ENCODE measurements around the gene GCNT1. TPM values are rescaled to one million over a fixed set of nuclear protein-coding genes. Genes with fewer than 3 reads are reported as not detected.

Gene GCNT1
- total RNA-seq, 4 donors from 2014 or later = 3.7 to 12.1 (median 6.0) TPM

DNA sequence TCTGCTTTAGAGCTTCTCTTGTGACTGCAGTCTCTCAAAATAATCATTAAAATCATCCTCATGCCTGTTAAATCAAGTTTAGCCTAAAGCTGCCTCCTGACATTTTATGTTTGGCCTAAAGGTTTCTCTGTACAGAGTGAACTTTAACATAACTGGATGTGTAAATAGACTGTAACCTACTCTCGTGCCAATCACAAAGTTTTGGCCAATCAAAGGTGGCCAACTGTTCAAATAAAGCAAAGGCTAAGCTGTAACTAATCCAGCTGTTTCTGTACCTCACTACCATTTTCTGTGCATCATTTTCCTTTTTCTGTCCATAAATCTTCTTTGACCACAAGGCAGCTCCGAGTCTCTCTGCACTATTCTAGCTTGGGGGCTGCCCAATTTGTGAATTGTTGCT, 86.2 kb downstream of the GCNT1 start:
- TF ChIP-seq, protein P1, sequence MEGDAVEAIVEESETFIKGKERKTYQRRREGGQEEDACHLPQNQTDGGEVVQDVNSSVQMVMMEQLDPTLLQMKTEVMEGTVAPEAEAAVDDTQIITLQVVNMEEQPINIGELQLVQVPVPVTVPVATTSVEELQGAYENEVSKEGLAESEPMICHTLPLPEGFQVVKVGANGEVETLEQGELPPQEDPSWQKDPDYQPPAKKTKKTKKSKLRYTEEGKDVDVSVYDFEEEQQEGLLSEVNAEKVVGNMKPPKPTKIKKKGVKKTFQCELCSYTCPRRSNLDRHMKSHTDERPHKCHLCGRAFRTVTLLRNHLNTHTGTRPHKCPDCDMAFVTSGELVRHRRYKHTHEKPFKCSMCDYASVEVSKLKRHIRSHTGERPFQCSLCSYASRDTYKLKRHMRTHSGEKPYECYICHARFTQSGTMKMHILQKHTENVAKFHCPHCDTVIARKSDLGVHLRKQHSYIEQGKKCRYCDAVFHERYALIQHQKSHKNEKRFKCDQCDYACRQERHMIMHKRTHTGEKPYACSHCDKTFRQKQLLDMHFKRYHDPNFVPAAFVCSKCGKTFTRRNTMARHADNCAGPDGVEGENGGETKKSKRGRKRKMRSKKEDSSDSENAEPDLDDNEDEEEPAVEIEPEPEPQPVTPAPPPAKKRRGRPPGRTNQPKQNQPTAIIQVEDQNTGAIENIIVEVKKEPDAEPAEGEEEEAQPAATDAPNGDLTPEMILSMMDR (IDR thresholded peaks at IDR 0.05) = no peak
- no peak for TF ChIP-seq POLR2A (IDR thresholded peaks at IDR 0.05)
- DNase-seq (ENCODE audit: low spot score in 2 of 2) = no peak
- H3K4me3 ChIP-seq (ENCODE audit: low read depth, poor library complexity, severe bottlenecking) = no peak overlapping the region
- 58 to 65% methylated on average over 2 of the region's 2 CpGs for WGBS, 2 donors
- intact Hi-C loops (cut with DNase I; ENCODE audit: low total_unique reads) = no loop called here

DNA sequence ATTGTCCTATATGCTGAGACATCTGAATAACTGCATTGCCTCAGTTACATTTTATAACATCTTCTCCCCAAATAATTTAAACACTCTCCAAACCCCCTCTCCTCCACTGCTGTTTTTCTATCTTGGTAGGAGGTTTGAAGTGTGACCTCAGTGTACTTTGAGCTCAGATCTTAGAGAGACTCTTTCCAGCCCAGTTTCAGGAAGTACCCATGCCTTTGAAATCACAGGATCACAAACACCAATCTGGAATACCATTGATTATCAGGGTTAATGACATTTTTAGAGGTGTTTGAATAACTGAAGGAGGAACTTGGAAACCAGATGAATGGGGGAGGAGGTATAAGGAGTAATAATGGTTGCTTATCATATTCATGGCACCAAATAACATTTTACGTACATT, 93.2 kb downstream of the GCNT1 start:
- no peak for DNase-seq (ENCODE audit: low spot score in 2 of 2)
- TF ChIP-seq, protein P1 (IDR thresholded peaks at IDR 0.05) = no peak
- TF ChIP-seq POLR2A (IDR thresholded peaks at IDR 0.05) = no peak
- H3K4me3 ChIP-seq (ENCODE audit: low read depth, poor library complexity, severe bottlenecking) = no peak overlapping the region
- intact Hi-C loops (cut with DNase I; ENCODE audit: low total_unique reads) = no loop called here
- WGBS, 2 donors = 96 to 98% methylated on average over 1 of the region's 1 CpG

DNA sequence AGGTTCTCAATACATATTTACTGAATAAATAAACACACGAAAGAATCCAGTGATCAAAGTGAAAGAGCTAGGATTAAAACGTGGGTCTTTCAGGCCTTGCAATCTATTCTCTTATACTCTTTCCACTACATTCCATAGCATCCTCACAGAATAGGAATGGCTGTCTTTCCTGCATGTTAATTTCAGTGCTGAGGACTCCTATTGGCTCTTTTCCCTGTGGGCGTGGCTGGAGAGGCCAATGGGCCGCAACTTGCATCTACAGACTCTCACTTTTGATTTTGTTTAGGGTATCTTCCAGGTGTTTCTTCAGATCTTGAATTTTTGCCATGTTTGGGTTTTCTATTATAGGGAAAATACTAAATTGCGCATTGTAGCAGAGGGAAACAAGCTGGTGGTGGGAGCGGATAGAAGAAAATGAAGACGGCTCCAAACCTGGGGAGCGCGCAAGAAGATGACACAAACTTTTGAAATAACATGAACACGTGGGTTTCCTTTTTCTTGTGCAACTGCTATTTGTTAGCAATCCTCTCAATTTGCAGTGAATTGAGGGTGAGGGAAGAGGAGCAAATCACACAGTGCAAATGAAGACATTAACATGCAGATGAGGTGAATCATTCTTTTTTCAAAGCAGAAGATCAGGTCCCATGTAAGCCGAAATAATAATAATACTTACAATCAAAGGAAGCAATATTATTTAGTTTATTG, 93.9 kb downstream of the GCNT1 start:
- 88 to 91% methylated on average over 11 of the region's 11 CpGs for WGBS, 2 donors
- no peak for DNase-seq (ENCODE audit: low spot score in 2 of 2)
- H3K4me3 ChIP-seq (ENCODE audit: low read depth, poor library complexity, severe bottlenecking) = no peak overlapping the region
- TF ChIP-seq, protein P1 (IDR thresholded peaks at IDR 0.05) = no peak
- no peak for TF ChIP-seq POLR2A (IDR thresholded peaks at IDR 0.05)
- intact Hi-C loops (cut with DNase I; ENCODE audit: low total_unique reads) = no loop called here

DNA sequence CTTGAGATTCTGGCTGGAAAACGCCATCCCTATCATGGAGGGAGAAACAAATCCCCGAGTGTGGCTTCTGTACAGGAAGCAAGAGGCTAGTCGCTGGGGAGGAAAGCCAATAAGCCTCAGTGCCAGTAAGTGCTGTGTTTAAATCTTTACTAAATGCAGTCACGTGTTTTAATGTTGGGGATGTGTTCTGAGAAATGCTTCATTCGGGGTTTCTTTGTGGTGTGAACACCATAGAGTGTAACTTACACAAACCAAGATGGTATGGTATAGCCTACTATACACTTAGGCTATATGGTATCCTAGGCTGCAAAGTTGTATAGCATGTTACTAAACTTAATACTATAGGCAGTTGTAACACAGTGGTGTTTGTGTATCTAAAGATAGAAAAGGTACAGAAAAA, 94.7 kb downstream of the GCNT1 start:
- TF ChIP-seq, protein P1 (IDR thresholded peaks at IDR 0.05) = no peak
- TF ChIP-seq POLR2A (IDR thresholded peaks at IDR 0.05) = no peak
- WGBS, 2 donors = 75 to 80% methylated on average over 5 of the region's 5 CpGs
- DNase-seq (ENCODE audit: low spot score in 2 of 2) = no peak
- no peak overlapping the region for H3K4me3 ChIP-seq (ENCODE audit: low read depth, poor library complexity, severe bottlenecking)
- intact Hi-C loops (cut with DNase I; ENCODE audit: low total_unique reads) = no loop called here

Other genes starting within 250 kb of the GCNT1 start
- gene RFK, start 64.8 kb upstream of the GCNT1 start, total RNA-seq = 10 to 100 TPM; 10.8 to 20.4 (median 14.1) TPM

Data from lower leg skin (tissue), 4 donors.